Muscle layer of duodenum (tissue), 2 donors: Measurements from ENCODE around the gene APOH.

Experiments
- H3K27ac ChIP-seq: one replicate; pipeline ENCODE4 v1.7.0; 2013; ENCODE audit warnings: mild to moderate bottlenecking, low read length
- H3K27me3 ChIP-seq: one replicate; pipeline ENCODE4 v1.7.0; 2013; ENCODE audit warnings: low read depth, mild to moderate bottlenecking, control low read depth, low read length
- H3K36me3 ChIP-seq, 2 donors: one replicate each; pipeline ENCODE4 v1.7.0; 2013; ENCODE audit warnings: low read length in 2 of 2, control low read depth in 1 of 2, mild to moderate bottlenecking in 1 of 2; ENCODE audit not compliant: insufficient read depth in 2 of 2, control insufficient read depth in 1 of 2
- H3K4me1 ChIP-seq, 2 donors: one replicate each; pipeline ENCODE4 v1.7.0; 2013; ENCODE audit warnings: low read length in 2 of 2, mild to moderate bottlenecking in 2 of 2, control low read depth in 1 of 2, moderate library complexity in 1 of 2; ENCODE audit not compliant: insufficient read depth in 2 of 2, control insufficient read depth in 1 of 2
- H3K4me3 ChIP-seq, 2 donors: one replicate each; pipeline ENCODE4 v1.7.0; 2013; ENCODE audit warnings: low read length in 2 of 2, low read depth in 1 of 2, mild to moderate bottlenecking in 1 of 2
- H3K9me3 ChIP-seq, 2 donors: one replicate each; pipeline ENCODE4 v1.7.0; 2013; ENCODE audit warnings: low read length in 2 of 2, control low read depth in 1 of 2, mild to moderate bottlenecking in 1 of 2; ENCODE audit not compliant: control insufficient read depth in 1 of 2
- donor health status: healthy.

Gene APOH

GRCh38 chr17:66187718-66188117, 41.5 kb downstream of the APOH start:
- H3K9me3 ChIP-seq: no peaks in the 10 kb centered on the region
- H3K27ac ChIP-seq: no peak overlapping the region
- peaks cover 0 to 13% of the 10 kb centered on the region in 2 donors for H3K4me1 ChIP-seq
- no peaks in the 10 kb centered on the region for H3K27me3 ChIP-seq
- no peak overlapping the region for H3K4me3 ChIP-seq
- no peaks in the 10 kb centered on the region for H3K36me3 ChIP-seq

DNA sequence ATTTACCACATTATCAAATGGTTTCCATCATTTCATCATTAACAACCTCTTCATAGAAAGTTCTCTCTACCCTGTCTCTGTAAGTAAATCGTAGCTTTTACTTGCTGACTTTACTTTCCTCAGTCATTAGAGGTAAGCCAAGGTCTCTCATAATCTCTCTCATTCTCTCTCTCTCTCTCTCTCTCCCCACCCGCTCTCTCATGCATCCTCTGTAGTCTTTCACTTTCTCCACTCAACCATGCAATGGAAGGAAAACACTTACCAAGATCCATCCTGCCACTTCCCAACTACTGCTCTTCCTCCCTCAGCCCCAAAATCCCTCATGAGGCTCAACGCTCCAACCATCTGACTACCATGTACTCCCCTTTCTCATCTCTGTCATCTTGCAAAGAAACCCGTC, 43.4 kb downstream of the APOH start:
- H3K9me3 ChIP-seq: no peaks in the 10 kb centered on the region
- peaks cover 0 to 3% of the 10 kb centered on the region in 2 donors for H3K36me3 ChIP-seq
- peaks cover 0 to 6% of the 10 kb centered on the region in 2 donors for H3K4me1 ChIP-seq
- H3K27ac ChIP-seq: no peak overlapping the region
- no peaks in the 10 kb centered on the region for H3K27me3 ChIP-seq
- no peak overlapping the region for H3K4me3 ChIP-seq

DNA sequence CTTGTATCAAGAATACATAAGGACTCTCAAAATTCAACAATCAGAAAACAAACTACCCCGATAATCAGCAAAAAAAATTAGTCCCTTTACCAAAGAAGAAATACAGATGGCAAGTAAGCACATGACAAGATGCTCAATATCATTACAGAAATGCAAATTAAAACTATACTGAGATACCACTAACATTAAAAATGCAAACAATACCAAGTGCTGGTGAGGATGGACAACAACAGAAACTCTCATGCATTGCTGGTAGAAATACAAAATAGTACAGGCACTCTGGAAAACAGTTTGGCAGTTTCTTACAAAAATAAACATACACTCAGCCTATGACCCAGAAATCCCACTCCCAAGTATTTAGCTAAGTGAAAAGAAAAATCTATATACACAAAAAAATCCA, 44.8 kb downstream of the APOH start:
- Histone ChIP-seq H3K9me3 (no peaks in the 10 kb centered on the region), H3K4me3 (no peak overlapping the region), H3K4me1 (no peaks in the 10 kb centered on the region), H3K27ac (no peak overlapping the region), H3K27me3 (no peaks in the 10 kb centered on the region), H3K36me3 (peaks cover 0 to 3% of the 10 kb centered on the region in 2 donors)

GRCh38 chr17:66183529-66183928, 45.7 kb downstream of the APOH start:
- Histone ChIP-seq H3K9me3 (no peaks in the 10 kb centered on the region), H3K27ac (no peak overlapping the region), H3K4me1 (no peaks in the 10 kb centered on the region), H3K4me3 (no peak overlapping the region), H3K27me3 (no peaks in the 10 kb centered on the region), H3K36me3 (peaks cover 0 to 3% of the 10 kb centered on the region in 2 donors)

- H3K27me3 ChIP-seq: no peaks in the 10 kb centered on the region
- no peak overlapping the region for H3K27ac ChIP-seq
- no peaks in the 10 kb centered on the region for H3K9me3 ChIP-seq
- H3K4me3 ChIP-seq: no peak overlapping the region
- H3K36me3 ChIP-seq: peaks cover 0 to 8% of the 10 kb centered on the region in 2 donors
- H3K4me1 ChIP-seq: no peaks in the 10 kb centered on the region
These were observed 50.6 kb downstream of the APOH start for GRCh38 chr17:66178642-66179041.

GRCh38 chr17:66177048-66177447, 52.2 kb downstream of the APOH start:
- Histone ChIP-seq H3K4me3 (no peak overlapping the region), H3K36me3 (peaks cover 0 to 5% of the 10 kb centered on the region in 2 donors), H3K27ac (no peak overlapping the region), H3K9me3 (no peaks in the 10 kb centered on the region), H3K27me3 (no peaks in the 10 kb centered on the region), H3K4me1 (no peaks in the 10 kb centered on the region)

GRCh38 chr17:66175892-66176291, 53.3 kb downstream of the APOH start:
- peaks cover 0 to 5% of the 10 kb centered on the region in 2 donors for H3K36me3 ChIP-seq
- no peak overlapping the region for H3K4me3 ChIP-seq
- H3K27me3 ChIP-seq: no peaks in the 10 kb centered on the region
- H3K4me1 ChIP-seq: no peaks in the 10 kb centered on the region
- H3K9me3 ChIP-seq: no peaks in the 10 kb centered on the region
- H3K27ac ChIP-seq: no peak overlapping the region

- H3K4me1 ChIP-seq: no peaks in the 10 kb centered on the region
- no peaks in the 10 kb centered on the region for H3K9me3 ChIP-seq
- no peak overlapping the region for H3K27ac ChIP-seq
- no peaks in the 10 kb centered on the region for H3K27me3 ChIP-seq
- peaks cover 0 to 11% of the 10 kb centered on the region in 2 donors for H3K36me3 ChIP-seq
- H3K4me3 ChIP-seq: no peak overlapping the region
These were observed 56.5 kb downstream of the APOH start for GRCh38 chr17:66172691-66173223.

- Histone ChIP-seq H3K4me3 (no peak overlapping the region), H3K27ac (no peak overlapping the region), H3K36me3 (peaks cover 0 to 11% of the 10 kb centered on the region in 2 donors), H3K27me3 (no peaks in the 10 kb centered on the region), H3K9me3 (no peaks in the 10 kb centered on the region), H3K4me1 (no peaks in the 10 kb centered on the region)
These were observed 57.1 kb downstream of the APOH start for GRCh38 chr17:66172144-66172543.

GRCh38 chr17:66171692-66172091, 57.5 kb downstream of the APOH start:
- peaks cover 0 to 11% of the 10 kb centered on the region in 2 donors for H3K36me3 ChIP-seq
- no peak overlapping the region for H3K4me3 ChIP-seq
- no peaks in the 10 kb centered on the region for H3K27me3 ChIP-seq
- no peaks in the 10 kb centered on the region for H3K9me3 ChIP-seq
- H3K27ac ChIP-seq: no peak overlapping the region
- H3K4me1 ChIP-seq: no peaks in the 10 kb centered on the region

GRCh38 chr17:66171172-66171571, 58.0 kb downstream of the APOH start:
- H3K4me1 ChIP-seq: no peaks in the 10 kb centered on the region

GRCh38 chr17:66169839-66170238, 59.4 kb downstream of the APOH start:
- H3K9me3 ChIP-seq: no peaks in the 10 kb centered on the region
- H3K4me1 ChIP-seq: no peaks in the 10 kb centered on the region
- H3K36me3 ChIP-seq: peaks cover 0 to 10% of the 10 kb centered on the region in 2 donors
- no peak overlapping the region for H3K27ac ChIP-seq
- H3K4me3 ChIP-seq: no peak overlapping the region
- no peaks in the 10 kb centered on the region for H3K27me3 ChIP-seq

More at GRCh38 chr17:66171172-66171571, 58.0 kb downstream of the APOH start:
- Histone ChIP-seq H3K9me3 (no peaks in the 10 kb centered on the region), H3K27me3 (no peaks in the 10 kb centered on the region), H3K4me3 (no peak overlapping the region), H3K27ac (no peak overlapping the region), H3K36me3 (peaks cover 0 to 11% of the 10 kb centered on the region in 2 donors)
